ENCODE data around the gene HRH3. TPM values are rescaled to one million over a fixed set of nuclear protein-coding genes. Genes with fewer than 3 reads are reported as not detected.

The HRH3 gene
- total RNA-seq, 3 donors from 2014 or later: 0.09 TPM; not detected in 2

DNA sequence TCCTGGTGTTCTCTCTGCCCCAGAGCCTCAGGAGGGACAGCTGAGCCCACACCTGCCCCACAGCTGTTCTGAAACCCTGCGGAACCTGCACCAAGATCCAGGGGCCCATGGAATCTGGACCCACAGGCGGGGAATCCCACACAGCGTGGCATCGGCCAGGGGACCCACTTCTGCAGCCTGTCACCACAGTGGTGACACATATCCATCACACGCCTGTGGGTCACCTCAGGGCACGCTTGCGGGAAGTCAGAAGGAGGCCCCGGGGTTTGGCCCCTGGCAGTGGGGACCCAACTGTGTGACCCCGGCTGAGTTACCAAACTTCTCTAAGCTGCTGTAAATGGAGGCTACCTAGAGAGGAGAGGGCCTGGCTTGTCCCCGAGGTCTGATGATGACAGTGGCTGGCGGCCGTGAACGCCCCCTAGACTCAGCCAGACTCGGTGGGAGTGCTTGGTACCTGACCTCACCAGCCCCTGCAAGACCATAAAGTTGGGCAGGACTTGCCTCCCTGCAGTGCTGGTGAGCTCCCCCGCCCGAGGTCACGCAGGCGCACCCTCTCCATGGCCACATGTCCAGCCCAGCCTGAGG lies 2.3 kb upstream of the HRH3 start:
- DNase-seq (no peak), ATAC-seq (no peak)
- Histone ChIP-seq H3K4me3 (no peak overlapping the region), H3K4me1 (ENCODE audit: low read depth) (peaks cover 5% of the 10 kb centered on the region), H3K9me3 (no peaks in the 10 kb centered on the region), H3K36me3 (ENCODE audit: low read depth) (no peaks in the 10 kb centered on the region)
- intact Hi-C loops (cut with DNase I, micrococcal nuclease): no loop called here
- TF ChIP-seq, protein P1, sequence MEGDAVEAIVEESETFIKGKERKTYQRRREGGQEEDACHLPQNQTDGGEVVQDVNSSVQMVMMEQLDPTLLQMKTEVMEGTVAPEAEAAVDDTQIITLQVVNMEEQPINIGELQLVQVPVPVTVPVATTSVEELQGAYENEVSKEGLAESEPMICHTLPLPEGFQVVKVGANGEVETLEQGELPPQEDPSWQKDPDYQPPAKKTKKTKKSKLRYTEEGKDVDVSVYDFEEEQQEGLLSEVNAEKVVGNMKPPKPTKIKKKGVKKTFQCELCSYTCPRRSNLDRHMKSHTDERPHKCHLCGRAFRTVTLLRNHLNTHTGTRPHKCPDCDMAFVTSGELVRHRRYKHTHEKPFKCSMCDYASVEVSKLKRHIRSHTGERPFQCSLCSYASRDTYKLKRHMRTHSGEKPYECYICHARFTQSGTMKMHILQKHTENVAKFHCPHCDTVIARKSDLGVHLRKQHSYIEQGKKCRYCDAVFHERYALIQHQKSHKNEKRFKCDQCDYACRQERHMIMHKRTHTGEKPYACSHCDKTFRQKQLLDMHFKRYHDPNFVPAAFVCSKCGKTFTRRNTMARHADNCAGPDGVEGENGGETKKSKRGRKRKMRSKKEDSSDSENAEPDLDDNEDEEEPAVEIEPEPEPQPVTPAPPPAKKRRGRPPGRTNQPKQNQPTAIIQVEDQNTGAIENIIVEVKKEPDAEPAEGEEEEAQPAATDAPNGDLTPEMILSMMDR (IDR thresholded peaks at IDR 0.05): no peak

DNA sequence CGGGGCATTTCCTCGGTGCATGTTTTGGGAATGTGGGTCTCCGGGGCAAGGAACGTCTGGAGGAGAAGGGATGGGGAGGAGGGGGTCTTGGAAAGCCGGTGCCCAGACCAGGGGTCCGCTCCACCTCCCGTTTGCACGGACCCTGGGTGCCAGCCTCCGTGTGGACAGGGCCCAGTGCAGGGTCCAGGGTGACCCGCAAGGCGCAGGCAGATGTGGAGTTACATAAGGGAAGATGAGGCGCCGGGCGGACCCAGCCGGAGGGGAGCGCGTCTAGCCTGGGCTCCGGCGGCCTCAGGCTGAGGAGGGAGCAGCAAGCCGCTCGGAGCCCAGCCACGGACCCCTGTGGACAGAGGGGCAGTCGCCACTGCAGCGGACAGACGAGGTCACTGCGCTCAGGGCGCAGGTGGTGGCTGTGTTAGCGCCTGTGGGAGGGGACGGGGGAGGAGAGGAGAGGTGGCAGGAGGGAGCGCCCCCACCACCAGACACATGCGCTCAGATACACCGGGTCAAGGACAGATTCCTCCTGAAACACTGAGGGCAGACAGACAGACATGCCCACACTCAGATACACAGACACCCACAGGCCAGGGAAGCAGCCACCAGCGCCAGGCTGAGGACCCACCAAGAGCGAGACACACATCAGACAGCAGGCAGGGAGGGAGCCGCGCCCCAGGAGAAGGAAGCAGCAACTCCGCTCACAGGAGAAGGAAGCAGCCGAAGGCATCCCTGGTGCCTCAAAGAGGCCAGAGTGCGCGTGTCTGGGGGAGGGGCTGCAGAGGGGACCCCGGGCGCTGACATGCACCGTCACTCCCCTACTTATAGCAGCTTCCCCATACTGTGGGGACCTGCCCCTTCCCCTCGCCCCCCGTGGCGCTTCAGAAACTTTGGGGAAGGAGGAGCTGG lies 839 bp upstream of the HRH3 start:
- DNase-seq (no peak), ATAC-seq (peak; percentile 5)
- Histone ChIP-seq H3K4me1 (ENCODE audit: low read depth) (peaks cover 5% of the 10 kb centered on the region), H3K9me3 (no peaks in the 10 kb centered on the region), H3K36me3 (ENCODE audit: low read depth) (no peaks in the 10 kb centered on the region), H3K4me3 (no peak overlapping the region)
- intact Hi-C loops (cut with DNase I, micrococcal nuclease): no loop called here
- TF ChIP-seq, protein P1 (IDR thresholded peaks at IDR 0.05): no peak

DNA sequence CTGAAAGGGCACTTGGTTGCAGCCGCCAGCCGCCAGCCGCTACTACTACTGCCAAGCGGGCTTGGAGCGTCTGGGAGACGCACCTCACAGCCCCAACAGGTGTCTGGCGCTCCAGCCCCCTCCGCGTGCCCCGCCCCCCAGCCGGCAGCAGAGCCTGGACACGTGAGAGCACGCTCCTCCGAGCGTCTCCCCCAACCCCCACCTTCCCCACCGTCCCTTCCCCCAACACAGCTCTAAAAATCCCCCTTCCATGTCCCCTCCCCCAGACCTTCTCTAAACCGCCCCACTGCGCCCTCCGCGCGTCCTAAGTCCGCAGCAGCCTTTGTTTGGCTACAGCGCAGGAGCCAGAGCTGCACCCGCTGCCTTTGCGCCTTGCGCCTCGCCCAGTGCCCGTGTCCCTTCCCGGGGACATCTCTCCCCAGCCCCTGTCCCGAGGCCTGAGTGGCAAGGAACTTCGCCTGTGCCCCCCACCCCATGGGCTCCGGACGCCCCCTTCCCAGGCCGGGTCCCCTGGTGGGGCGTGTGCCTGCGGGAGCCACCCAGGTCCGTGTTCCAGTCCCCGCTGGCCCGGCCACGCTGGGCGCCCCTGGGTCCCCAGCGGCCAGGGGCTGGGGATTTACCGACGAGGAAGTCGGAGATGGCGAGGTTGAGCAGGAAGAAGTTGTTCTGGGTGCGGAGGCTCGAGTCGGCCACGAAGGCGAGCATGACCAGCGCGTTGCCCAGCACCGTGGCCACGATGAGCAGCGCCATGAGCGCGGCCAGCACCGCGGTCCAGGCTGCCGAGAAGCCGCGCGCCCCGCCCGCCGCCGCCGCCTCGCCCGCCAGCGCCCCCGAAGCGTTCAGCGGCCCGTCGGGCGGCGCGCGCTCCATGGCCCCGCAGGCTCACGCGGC lies 732 bp downstream of the HRH3 start:
- Histone ChIP-seq H3K4me3 (no peak overlapping the region), H3K36me3 (ENCODE audit: low read depth) (no peaks in the 10 kb centered on the region), H3K4me1 (ENCODE audit: low read depth) (peaks cover 5% of the 10 kb centered on the region), H3K9me3 (no peaks in the 10 kb centered on the region)
- TF ChIP-seq, protein P1 (IDR thresholded peaks at IDR 0.05): no peak
- intact Hi-C loops (cut with DNase I, micrococcal nuclease): no loop called here
- no peak for DNase-seq
- ATAC-seq: no peak

DNA sequence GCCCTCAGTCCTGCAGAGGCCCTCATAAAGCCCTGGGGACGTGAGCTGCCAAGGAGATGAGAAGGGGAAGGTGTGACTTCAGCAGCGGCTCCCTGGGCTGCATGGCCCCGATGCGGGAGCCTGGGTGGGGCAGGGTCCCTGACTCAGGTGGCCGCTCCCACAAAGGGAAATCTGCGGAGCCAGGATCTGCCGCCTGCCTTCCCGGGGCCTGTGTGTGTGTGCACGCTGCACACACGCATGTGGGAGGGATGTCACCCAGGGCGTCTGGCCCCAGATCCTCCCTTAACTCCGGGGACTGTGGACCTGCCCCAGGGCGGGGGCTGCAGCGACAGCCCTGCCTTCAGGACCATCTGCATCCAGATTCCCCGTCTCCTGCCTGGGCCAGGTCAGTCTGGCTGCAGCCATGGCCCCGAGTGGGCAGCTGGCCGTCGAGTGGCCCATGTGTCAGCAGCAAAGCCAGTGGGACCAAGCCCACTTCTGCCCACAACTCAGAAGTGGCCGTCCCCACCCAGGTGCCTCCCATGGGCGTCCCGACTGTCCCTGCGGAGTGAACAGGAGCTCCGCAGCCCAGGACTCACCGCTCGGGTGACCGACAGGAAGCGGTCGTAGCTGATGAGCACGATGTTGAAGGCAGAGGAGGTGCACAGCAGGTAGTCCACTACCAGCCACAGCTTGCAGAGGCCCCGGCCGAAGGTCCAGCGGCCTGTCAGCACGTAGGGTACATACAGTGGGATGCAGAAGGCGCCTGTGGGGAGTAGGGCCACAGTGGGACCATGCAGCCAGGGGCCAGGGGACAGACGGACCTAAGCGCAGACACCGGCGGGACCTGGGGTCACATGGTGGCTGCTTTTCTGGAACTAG lies 1.9 kb downstream of the HRH3 start:
- Histone ChIP-seq H3K36me3 (ENCODE audit: low read depth) (no peaks in the 10 kb centered on the region), H3K4me3 (no peak overlapping the region), H3K4me1 (ENCODE audit: low read depth) (peaks cover 5% of the 10 kb centered on the region), H3K9me3 (no peaks in the 10 kb centered on the region)
- TF ChIP-seq, protein P1 (IDR thresholded peaks at IDR 0.05): no peak
- ATAC-seq: no peak
- DNase-seq: no peak
- intact Hi-C loops (cut with DNase I, micrococcal nuclease): no loop called here

Measured in mucosa of descending colon (tissue), 3 donors.